GM19193 (cell line): ENCODE data around the gene GIGYF1.

Experiments
- POLR2A ChIP-seq: IDR thresholded peaks from 4 replicates; pipeline ENCODE4 v1.6.1; 2011; ENCODE audit not compliant: insufficient read depth, insufficient read length; ENCODE audit errors: extremely low read depth

Gene GIGYF1

DNA sequence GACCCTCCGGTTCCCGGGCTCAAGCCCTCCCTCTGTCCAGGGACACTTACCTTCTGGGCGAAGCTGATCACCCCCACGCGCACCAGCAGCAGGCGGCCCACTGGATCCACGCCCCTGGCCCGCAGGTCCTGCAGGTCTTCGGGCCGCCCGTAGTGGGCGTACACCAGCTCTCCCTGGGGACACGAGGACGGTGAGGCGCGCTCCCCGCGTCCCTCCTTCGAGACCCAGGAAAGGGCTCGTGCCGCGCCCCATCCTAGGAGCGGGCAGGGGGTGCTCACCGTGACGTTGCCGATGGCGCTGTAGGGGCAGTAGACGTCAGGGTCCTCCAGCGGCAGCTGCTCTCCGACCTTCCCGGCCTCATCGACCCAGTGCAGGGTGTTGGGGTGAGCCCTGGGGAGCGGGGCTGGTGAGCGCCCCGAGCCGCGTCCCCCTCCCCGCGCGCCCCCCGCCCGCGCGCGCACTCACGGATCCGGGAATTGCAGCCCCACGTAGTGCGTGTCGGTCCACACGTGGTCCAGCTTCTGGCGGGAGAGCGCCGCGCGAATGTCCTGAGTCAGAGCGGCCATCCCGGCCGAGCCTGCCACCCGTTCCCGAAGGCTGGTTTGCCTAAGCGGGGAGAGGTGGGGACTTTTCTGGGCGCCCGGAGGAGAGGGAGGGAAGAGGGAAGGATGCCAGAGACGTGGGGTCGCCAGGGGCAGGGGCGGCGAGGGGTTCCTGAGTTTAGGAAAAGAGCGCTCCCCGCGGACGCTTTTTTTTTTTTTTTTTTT lies 60.9 kb downstream of the GIGYF1 start:
- TF ChIP-seq POLR2A: no peak

- TF ChIP-seq POLR2A: no peak
Measured at GRCh38 chr7:100630066-100630465, 64.0 kb downstream of the GIGYF1 start.
